GM18511 (cell line): ENCODE data around the gene ZNF860.
"Not testable (repeated sequence)": the region's sequence is repeated elsewhere in the genome, so short reads cannot be mapped to it uniquely, and the experiment has no call there.

Experiments used
- ATAC-seq: cut with Tn5 transposase; IDR thresholded peaks from one replicate; pipeline ENCODE4 v1.9.1; 2021; ENCODE audit warnings: mild to moderate bottlenecking, moderate library complexity; ENCODE audit not compliant: unreplicated experiment

ZNF860 gene

GRCh38 chr3:31995026-31995425 is 13.5 kb downstream of the ZNF860 start:
- not testable (repeated sequence) for ATAC-seq

GRCh38 chr3:31996195-31996594 is 14.6 kb downstream of the ZNF860 start:
- ATAC-seq: no peak

GRCh38 chr3:31997500-31997899 is 15.9 kb downstream of the ZNF860 start:
- ATAC-seq: no peak

- ATAC-seq: peak; percentile 56
Observed at GRCh38 chr3:31999907-32000439, 18.4 kb downstream of the ZNF860 start.

- no peak for ATAC-seq
Observed at GRCh38 chr3:32000877-32001276, 19.3 kb downstream of the ZNF860 start.

- no peak for ATAC-seq
Observed at GRCh38 chr3:32002561-32003368, 21.2 kb downstream of the ZNF860 start.

- ATAC-seq: no peak
Observed at GRCh38 chr3:32003380-32003779, 21.8 kb downstream of the ZNF860 start.

GRCh38 chr3:32004113-32004765 is 22.7 kb downstream of the ZNF860 start:
- no peak for ATAC-seq

- ATAC-seq: no peak
Observed at GRCh38 chr3:32009101-32009500, 27.6 kb downstream of the ZNF860 start.

GRCh38 chr3:32009957-32010356 is 28.4 kb downstream of the ZNF860 start:
- no peak for ATAC-seq

GRCh38 chr3:32010699-32011098 is 29.1 kb downstream of the ZNF860 start:
- ATAC-seq: not testable (repeated sequence)

- ATAC-seq: not testable (repeated sequence)
Observed at GRCh38 chr3:32015638-32016037, 34.1 kb downstream of the ZNF860 start.

- no peak for ATAC-seq
Observed at GRCh38 chr3:32017286-32017685, 35.7 kb downstream of the ZNF860 start.

GRCh38 chr3:32018757-32019564 is 37.4 kb downstream of the ZNF860 start:
- ATAC-seq: no peak

GRCh38 chr3:32021155-32021554 is 39.6 kb downstream of the ZNF860 start:
- ATAC-seq: no peak

- ATAC-seq: no peak
Observed at GRCh38 chr3:32021748-32022147, 40.2 kb downstream of the ZNF860 start.

- ATAC-seq: no peak
Observed at GRCh38 chr3:32022947-32023346, 41.4 kb downstream of the ZNF860 start.

- ATAC-seq: no peak
Observed at GRCh38 chr3:32026593-32026992, 45.0 kb downstream of the ZNF860 start.

GRCh38 chr3:32037932-32038267 is 56.4 kb downstream of the ZNF860 start:
- ATAC-seq: no peak

GRCh38 chr3:32041316-32041715 is 59.8 kb downstream of the ZNF860 start:
- no peak for ATAC-seq
